ENCODE data around the gene BIK.

Gene BIK

DNA sequence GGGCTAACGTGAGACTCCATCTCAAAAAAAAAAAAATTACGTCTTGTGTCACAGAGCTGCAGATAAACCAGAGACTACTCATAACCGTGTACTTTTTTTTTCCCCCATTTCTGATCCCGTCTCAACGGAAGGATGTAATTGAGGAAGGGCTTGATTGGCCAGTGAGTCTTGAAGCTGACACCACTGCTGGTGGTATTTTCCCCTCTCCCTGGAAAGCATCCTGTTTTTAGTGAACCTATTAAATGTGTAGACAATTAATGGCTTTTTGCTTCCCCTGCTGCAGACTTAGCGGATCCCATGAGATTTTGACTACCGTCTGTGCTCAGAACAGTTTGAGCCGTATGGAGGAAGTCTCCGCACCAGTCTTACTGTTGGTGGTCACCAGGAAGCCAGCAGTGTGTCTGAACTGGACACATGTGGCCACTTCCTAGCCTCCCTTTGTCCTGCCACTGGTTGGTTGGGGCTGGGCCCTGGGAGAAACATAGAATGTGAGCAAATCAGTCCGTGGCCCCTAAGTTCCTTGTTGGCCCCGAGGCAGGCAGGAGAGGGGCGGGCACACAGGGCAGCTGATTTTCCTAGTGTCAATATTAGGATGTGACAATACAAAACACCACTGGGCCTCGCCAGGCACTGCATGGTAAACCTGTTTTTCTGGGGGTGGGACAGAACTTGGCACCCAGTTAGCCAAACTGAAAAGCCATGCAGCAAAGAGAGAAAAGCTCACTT is 3.1 kb downstream of the BIK start:
- TF ChIP-seq, protein P1, sequence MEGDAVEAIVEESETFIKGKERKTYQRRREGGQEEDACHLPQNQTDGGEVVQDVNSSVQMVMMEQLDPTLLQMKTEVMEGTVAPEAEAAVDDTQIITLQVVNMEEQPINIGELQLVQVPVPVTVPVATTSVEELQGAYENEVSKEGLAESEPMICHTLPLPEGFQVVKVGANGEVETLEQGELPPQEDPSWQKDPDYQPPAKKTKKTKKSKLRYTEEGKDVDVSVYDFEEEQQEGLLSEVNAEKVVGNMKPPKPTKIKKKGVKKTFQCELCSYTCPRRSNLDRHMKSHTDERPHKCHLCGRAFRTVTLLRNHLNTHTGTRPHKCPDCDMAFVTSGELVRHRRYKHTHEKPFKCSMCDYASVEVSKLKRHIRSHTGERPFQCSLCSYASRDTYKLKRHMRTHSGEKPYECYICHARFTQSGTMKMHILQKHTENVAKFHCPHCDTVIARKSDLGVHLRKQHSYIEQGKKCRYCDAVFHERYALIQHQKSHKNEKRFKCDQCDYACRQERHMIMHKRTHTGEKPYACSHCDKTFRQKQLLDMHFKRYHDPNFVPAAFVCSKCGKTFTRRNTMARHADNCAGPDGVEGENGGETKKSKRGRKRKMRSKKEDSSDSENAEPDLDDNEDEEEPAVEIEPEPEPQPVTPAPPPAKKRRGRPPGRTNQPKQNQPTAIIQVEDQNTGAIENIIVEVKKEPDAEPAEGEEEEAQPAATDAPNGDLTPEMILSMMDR (IDR thresholded peaks at IDR 0.05; ENCODE audit: control insufficient read depth, extremely low read depth, insufficient read depth) = no peak
- peak; percentile 82 for DNase-seq (ENCODE audit: low read depth)
- 0 out of 2 replicates have a peak overlapping the region, but pooled peaks have one; percentile 1 for H3K4me3 ChIP-seq (ENCODE audit: low read depth, low read length)

- peak overlapping the region; percentile 26 for H3K4me3 ChIP-seq (ENCODE audit: low read depth, low read length)
- peak; percentile 94 for DNase-seq (ENCODE audit: low read depth)
- TF ChIP-seq, protein P1 (IDR thresholded peaks at IDR 0.05; ENCODE audit: control insufficient read depth, extremely low read depth, insufficient read depth) = no peak
These were observed 4.4 kb downstream of the BIK start for GRCh38 chr22:43114958-43115357.

GRCh38 chr22:43116932-43117331 is 6.4 kb downstream of the BIK start:
- H3K4me3 ChIP-seq (ENCODE audit: low read depth, low read length) = no peak overlapping the region
- DNase-seq (ENCODE audit: low read depth) = no peak
- TF ChIP-seq, protein P1 (IDR thresholded peaks at IDR 0.05; ENCODE audit: control insufficient read depth, extremely low read depth, insufficient read depth) = no peak

DNA sequence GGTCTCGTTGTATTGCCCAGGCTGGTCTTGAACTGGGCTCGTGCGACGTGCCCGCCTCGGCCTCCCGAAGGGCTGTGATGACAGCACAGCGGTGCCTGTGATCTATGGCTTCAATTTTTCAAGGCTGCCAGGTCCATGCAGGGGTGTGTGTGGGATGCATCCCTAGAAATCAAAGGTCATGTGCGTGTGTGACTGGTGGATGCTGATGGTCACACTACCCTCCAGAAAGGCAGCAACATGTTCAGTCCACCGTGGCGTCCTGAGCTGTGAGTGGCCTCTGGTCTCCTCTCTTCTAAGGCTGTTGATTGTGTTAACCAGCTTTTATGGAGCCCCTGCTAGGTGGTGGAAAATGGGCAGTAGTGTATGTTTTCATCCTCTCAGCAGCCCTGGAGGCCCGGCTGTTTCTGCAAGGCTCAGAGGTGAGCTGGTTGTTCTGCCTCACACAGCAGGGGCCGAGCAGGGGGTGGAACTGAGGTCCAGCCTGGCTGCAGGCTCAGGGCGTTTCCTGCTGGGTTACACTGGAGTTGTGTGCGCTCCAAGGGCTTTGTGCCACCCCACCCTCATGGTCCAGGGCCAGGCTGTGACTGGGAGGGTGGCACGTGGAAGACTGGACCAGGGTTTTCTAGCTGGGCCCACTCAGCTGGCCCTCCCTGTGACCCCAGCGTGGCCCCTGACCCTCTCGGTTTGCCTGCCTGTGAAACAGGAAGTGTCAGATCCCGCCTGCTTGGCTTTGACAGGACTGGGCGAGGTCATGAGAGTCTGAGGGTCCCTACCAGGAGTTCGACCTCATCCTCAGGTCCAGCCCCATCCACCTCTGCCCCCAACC is 7.7 kb downstream of the BIK start:
- TF ChIP-seq, protein P1 (IDR thresholded peaks at IDR 0.05; ENCODE audit: control insufficient read depth, extremely low read depth, insufficient read depth) = no peak
- no peak for DNase-seq (ENCODE audit: low read depth)
- no peak overlapping the region for H3K4me3 ChIP-seq (ENCODE audit: low read depth, low read length)

DNA sequence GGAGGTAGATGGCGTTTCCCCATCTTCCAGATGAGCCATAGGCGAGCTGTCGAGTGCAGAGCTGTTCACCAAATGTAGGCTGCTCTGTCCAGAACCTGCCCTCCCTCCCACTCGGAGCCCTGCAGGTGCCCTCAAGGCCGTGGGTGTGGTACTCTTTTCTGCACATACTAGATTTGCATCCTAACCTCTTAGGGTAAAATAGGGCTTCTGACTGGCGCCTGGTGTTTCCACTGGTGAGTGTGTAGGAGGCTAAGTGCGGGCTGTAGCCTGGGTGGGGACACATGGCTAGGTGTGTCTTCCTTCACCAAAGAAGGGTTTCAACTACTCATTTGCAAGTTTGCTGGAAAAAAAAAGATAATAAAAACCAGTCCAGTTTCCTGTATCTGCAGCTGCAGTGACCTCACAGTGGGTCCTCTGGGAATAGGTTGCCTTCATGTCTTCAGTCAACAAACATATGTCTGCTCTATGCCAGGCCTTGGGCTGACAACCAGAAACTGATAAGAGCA is 8.5 kb downstream of the BIK start:
- TF ChIP-seq, protein P1 (IDR thresholded peaks at IDR 0.05; ENCODE audit: control insufficient read depth, extremely low read depth, insufficient read depth) = no peak
- no peak for DNase-seq (ENCODE audit: low read depth)
- no peak overlapping the region for H3K4me3 ChIP-seq (ENCODE audit: low read depth, low read length)

- TF ChIP-seq, protein P1 (IDR thresholded peaks at IDR 0.05; ENCODE audit: control insufficient read depth, extremely low read depth, insufficient read depth) = no peak
- H3K4me3 ChIP-seq (ENCODE audit: low read depth, low read length) = no peak overlapping the region
- no peak for DNase-seq (ENCODE audit: low read depth)
These were observed 16.1 kb downstream of the BIK start for GRCh38 chr22:43126501-43127165.

Measured in LNCaP clone FGC (cell line).